Cardiac muscle cell (in vitro differentiated cells and primary cell): ENCODE results near the gene CYP20A1. TPM values are rescaled to one million over a fixed set of nuclear protein-coding genes. Genes with fewer than 3 reads are reported as not detected.

Experiments used
- DNase-seq, 2 donors: peaks; one replicate each; pipeline versions ENCODE4 v3.0.0 to v3.0.0-alpha.2; 2010 to 2017; ENCODE audit warnings: low read depth in 1 of 2, low spot score in 1 of 2
- H3K27ac ChIP-seq: fragments of 200-600 bp; sonication (generic); 2 replicates; pipeline ENCODE4 v1.5.1; 2016
- H3K27me3 ChIP-seq: fragments of 200-600 bp; sonication (generic); 2 replicates; pipeline ENCODE4 v1.6.0; 2016; ENCODE audit warnings: control low read depth
- H3K36me3 ChIP-seq: fragments of 200-600 bp; sonication (generic); 2 replicates; pipeline ENCODE4 v1.5.1; 2016; ENCODE audit warnings: control low read depth
- H3K4me1 ChIP-seq: fragments of 200-600 bp; sonication (generic); 2 replicates; pipeline ENCODE4 v1.8.1; 2017; ENCODE audit warnings: low read depth, mild to moderate bottlenecking, mixed run types
- H3K4me3 ChIP-seq: fragments of 200-600 bp; sonication (generic); 2 replicates; pipeline ENCODE4 v1.5.1; 2016; ENCODE audit warnings: mild to moderate bottlenecking
- H3K9me3 ChIP-seq: fragments of 200-600 bp; sonication (generic); 2 replicates; pipeline ENCODE4 v1.5.1; 2017; ENCODE audit warnings: low read depth, mild to moderate bottlenecking, control low read depth
- polyA plus RNA-seq: library from polyadenylated mRNA; unstranded; fragments of >200 nt; fragmentation: Nextera tagmentation; extraction: Ambion mirVana; gene quantifications from 2 replicates; pipeline ENCODE4 v1.2.1, GENCODE V29; 2016
- total RNA-seq: library from RNA; depleted of rRNA; stranded (reverse); fragments of >200 nt; gene quantifications from 2 replicates; pipeline ENCODE4 v1.2.3, GENCODE V29; 2016
- TF ChIP-seq, protein P1 (sequence below): IDR thresholded peaks from 2 replicates; pipeline ENCODE4 v1.5.1; 2012; ENCODE audit warnings: low read depth, mild to moderate bottlenecking, low read length

The CYP20A1 gene
- total and polyA plus RNA-seq, 2 experiments from 2014 or later, result 7.1 to 15.9 TPM

DNA sequence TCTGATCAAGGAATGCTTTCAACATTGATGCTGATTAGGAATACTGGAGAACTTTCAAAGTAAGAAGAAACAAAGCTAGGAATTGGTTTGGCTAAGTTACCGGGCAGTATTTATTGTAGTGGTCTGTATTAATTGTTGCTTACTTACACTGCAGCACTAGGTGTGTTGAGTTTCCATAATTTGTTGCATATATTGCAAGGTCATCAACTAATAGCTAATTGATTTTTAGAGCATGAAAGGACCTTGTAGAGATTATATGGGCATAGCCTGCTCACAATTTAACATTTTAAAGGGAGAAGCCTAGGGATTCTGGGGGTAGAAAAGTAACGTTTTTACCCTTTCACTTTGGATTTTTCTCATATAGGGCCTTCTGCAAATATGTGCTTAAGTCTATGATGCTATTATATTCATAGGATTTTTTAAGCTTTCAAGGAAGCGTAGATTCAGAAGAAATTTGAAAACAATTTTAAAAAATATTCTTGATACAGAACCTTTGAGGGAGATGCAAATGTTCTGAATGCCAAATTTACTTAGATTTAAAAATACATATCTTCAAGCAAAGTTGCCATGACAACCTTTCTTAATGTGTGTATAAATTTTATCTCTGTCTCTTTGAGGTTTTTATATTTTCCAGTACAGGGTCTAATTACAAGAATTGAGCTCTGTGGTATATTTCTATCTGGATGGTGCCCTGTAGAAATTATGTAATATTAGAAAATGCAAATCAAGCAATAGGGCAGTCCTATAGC, 72.0 kb downstream of the CYP20A1 start:
- no peak overlapping the region for H3K27ac ChIP-seq
- H3K4me1 ChIP-seq, result no peaks in the 10 kb centered on the region
- no peaks in the 10 kb centered on the region for H3K27me3 ChIP-seq
- no peaks in the 10 kb centered on the region for H3K36me3 ChIP-seq
- H3K4me3 ChIP-seq, result no peak overlapping the region
- TF ChIP-seq, protein P1, sequence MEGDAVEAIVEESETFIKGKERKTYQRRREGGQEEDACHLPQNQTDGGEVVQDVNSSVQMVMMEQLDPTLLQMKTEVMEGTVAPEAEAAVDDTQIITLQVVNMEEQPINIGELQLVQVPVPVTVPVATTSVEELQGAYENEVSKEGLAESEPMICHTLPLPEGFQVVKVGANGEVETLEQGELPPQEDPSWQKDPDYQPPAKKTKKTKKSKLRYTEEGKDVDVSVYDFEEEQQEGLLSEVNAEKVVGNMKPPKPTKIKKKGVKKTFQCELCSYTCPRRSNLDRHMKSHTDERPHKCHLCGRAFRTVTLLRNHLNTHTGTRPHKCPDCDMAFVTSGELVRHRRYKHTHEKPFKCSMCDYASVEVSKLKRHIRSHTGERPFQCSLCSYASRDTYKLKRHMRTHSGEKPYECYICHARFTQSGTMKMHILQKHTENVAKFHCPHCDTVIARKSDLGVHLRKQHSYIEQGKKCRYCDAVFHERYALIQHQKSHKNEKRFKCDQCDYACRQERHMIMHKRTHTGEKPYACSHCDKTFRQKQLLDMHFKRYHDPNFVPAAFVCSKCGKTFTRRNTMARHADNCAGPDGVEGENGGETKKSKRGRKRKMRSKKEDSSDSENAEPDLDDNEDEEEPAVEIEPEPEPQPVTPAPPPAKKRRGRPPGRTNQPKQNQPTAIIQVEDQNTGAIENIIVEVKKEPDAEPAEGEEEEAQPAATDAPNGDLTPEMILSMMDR, result no peak
- H3K9me3 ChIP-seq, result no peaks in the 10 kb centered on the region
- DNase-seq, result no peak

DNA sequence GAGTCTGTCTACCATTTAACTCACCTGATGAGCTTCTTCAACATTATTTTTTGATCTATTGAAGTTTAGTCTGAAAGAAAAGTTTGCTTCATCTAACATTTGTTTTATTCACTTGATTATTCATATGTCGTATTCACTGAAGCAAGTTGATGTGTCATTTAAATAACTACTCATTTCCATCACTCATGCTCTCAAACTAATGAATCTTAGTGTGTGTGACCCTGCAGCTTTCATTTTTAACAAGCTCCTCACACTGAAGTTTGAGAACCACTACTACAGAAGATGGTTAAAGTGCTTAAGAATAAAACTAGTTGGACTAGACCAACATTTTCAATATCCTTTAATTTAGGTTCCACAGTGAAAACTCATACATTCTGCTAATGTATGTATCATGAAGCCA, 87.5 kb downstream of the CYP20A1 start:
- no peaks in the 10 kb centered on the region for H3K9me3 ChIP-seq
- no peak for DNase-seq
- no peak overlapping the region for H3K4me3 ChIP-seq
- no peaks in the 10 kb centered on the region for H3K36me3 ChIP-seq
- peaks cover 18% of the 10 kb centered on the region for H3K4me1 ChIP-seq
- H3K27me3 ChIP-seq, result no peaks in the 10 kb centered on the region
- TF ChIP-seq, protein P1, result no peak
- H3K27ac ChIP-seq, result no peak overlapping the region

DNA sequence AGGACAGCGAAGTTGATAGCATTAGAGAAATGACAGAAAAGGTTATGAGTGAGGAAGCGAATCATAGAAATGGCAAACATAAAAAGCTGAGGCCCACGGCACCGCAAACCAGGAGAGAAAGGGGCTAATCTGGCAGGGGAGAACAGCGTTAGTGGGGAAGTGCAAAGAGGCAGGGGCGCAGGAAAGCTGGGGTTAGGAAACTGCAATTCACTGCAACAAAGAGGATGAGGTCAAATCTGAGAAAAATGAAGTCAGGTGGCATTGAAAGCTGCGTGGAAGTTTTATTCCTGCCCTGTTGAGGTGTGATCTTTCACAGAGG, 88.7 kb downstream of the CYP20A1 start:
- no peaks in the 10 kb centered on the region for H3K9me3 ChIP-seq
- H3K27ac ChIP-seq, result peak overlapping the region; percentile 90
- H3K27me3 ChIP-seq, result no peaks in the 10 kb centered on the region

GRCh38 chr2:203327901-203328759, 89.3 kb downstream of the CYP20A1 start, which contains the start of gene ABI2:
Gene ABI2, plus strand, starts transcription at chr2:203328394. Its CDS starts 121 bp downstream, at chr2:203328515.
- no peaks in the 10 kb centered on the region for H3K36me3 ChIP-seq
- H3K27me3 ChIP-seq, result no peaks in the 10 kb centered on the region
- peak within 1 kb of the TSS; percentile 90 for H3K27ac ChIP-seq
- H3K4me1 ChIP-seq, result peaks cover 18% of the 10 kb centered on the region
- no peaks in the 10 kb centered on the region for H3K9me3 ChIP-seq
- H3K4me3 ChIP-seq, result peak within 1 kb of the TSS; percentile 100
- TF ChIP-seq, protein P1, result no peak
- DNase-seq, result peak; percentile 88 to 95

More for the DNA sequence above, 88.7 kb downstream of the CYP20A1 start:
- TF ChIP-seq, protein P1, result no peak
- H3K4me1 ChIP-seq, result peaks cover 18% of the 10 kb centered on the region
- DNase-seq, result no peak
- no peaks in the 10 kb centered on the region for H3K36me3 ChIP-seq
- peak overlapping the region; percentile 100 for H3K4me3 ChIP-seq

GRCh38 chr2:203328760-203329540, 90.1 kb downstream of the CYP20A1 start:
- peak overlapping the region; percentile 90 for H3K27ac ChIP-seq

More at GRCh38 chr2:203328760-203329540, 90.1 kb downstream of the CYP20A1 start:
- Histone ChIP-seq H3K36me3 (no peaks in the 10 kb centered on the region), H3K27me3 (no peaks in the 10 kb centered on the region), H3K4me1 (peaks cover 18% of the 10 kb centered on the region), H3K9me3 (no peaks in the 10 kb centered on the region), H3K4me3 (peak overlapping the region; percentile 100)
- TF ChIP-seq, protein P1, result no peak
- peak; percentile 53 to 66 for DNase-seq
